ENCODE data around the gene MATCAP1. TPM values are rescaled to one million over a fixed set of nuclear protein-coding genes. Genes with fewer than 3 reads are reported as not detected.

MATCAP1 gene
- total and polyA plus RNA-seq, 2 donors (not counting 1 experiment from before 2014, with no cell fraction given), result 16.6 to 28.4 TPM

- no peak for TF ChIP-seq EZH2 (IDR thresholded peaks at IDR 0.05; ENCODE audit: low read length, missing control alignments)
- TF ChIP-seq, protein P1, sequence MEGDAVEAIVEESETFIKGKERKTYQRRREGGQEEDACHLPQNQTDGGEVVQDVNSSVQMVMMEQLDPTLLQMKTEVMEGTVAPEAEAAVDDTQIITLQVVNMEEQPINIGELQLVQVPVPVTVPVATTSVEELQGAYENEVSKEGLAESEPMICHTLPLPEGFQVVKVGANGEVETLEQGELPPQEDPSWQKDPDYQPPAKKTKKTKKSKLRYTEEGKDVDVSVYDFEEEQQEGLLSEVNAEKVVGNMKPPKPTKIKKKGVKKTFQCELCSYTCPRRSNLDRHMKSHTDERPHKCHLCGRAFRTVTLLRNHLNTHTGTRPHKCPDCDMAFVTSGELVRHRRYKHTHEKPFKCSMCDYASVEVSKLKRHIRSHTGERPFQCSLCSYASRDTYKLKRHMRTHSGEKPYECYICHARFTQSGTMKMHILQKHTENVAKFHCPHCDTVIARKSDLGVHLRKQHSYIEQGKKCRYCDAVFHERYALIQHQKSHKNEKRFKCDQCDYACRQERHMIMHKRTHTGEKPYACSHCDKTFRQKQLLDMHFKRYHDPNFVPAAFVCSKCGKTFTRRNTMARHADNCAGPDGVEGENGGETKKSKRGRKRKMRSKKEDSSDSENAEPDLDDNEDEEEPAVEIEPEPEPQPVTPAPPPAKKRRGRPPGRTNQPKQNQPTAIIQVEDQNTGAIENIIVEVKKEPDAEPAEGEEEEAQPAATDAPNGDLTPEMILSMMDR (conservative IDR thresholded peaks at IDR 0.05 in 1 of 2, IDR thresholded peaks at IDR 0.05 in 1 of 2; ENCODE audit: low read depth in 1 of 2, low read length in 2 of 2), result no peak
- no peak for DNase-seq (ENCODE audit: low read depth in 2 of 2)
- H4K20me1 ChIP-seq (ENCODE audit: control insufficient read depth, extremely low read depth, insufficient read depth, low read length), result no peaks in the 10 kb centered on the region
- no peaks in the 10 kb centered on the region for H3K27me3 ChIP-seq (ENCODE audit: control insufficient read depth, insufficient read depth, low read length)
- no peaks in the 10 kb centered on the region for H3K36me3 ChIP-seq (ENCODE audit: control insufficient read depth, insufficient read depth, low read length)
- H3K4me1 ChIP-seq (ENCODE audit: control insufficient read depth, extremely low read depth, insufficient read depth, low read length), result peaks cover 12% of the 10 kb centered on the region
- no peak overlapping the region for H3K27ac ChIP-seq (ENCODE audit: insufficient read depth, low read length)
- H2AFZ ChIP-seq (ENCODE audit: low read length), result no peak overlapping the region
- H3K9me3 ChIP-seq (ENCODE audit: control insufficient read depth, insufficient read depth, low read depth, low read length), result no peaks in the 10 kb centered on the region
- H3K9ac ChIP-seq (ENCODE audit: insufficient read depth, low read length), result no peak overlapping the region
- H3K79me2 ChIP-seq (ENCODE audit: control insufficient read depth, insufficient read depth, low read length), result no peaks in the 10 kb centered on the region
- H3K4me3 ChIP-seq (replicated peaks in 1 of 4; ENCODE audit: control extremely low read depth in 1 of 4, insufficient read depth in 1 of 4, low read depth in 3 of 4, low read length in 4 of 4), result no peak overlapping the region
- H3K4me2 ChIP-seq (ENCODE audit: extremely low read depth, insufficient read depth, low read length), result no peak overlapping the region
These were observed 26.5 kb upstream of the MATCAP1 start for GRCh38 chr16:67210069-67210937.

DNA sequence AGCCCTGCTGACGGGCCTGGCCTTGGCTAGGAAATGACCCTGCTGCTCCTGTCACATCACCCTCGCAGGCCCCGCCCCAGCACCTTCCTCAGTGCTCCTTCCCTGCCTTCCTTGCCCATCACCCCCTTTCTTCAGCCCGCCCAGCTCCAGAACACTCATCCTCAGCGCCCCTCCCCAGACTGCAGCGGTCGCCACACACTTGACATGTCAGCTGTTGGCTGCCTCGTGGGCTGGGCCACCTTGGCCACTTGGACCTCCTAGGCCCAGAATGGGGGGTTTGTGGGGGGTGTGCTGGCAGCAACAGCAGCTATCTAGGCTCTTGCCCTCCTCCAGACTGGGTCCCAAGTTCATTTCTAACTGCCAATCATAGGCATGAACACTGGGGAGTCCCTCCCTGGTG is 25.8 kb upstream of the MATCAP1 start:
- Histone ChIP-seq H3K4me1 (ENCODE audit: control insufficient read depth, extremely low read depth, insufficient read depth, low read length) (peaks cover 12% of the 10 kb centered on the region), H2AFZ (ENCODE audit: low read length) (no peak overlapping the region), H3K4me2 (ENCODE audit: extremely low read depth, insufficient read depth, low read length) (no peak overlapping the region), H3K27ac (ENCODE audit: insufficient read depth, low read length) (no peak overlapping the region), H3K9ac (ENCODE audit: insufficient read depth, low read length) (no peak overlapping the region), H4K20me1 (ENCODE audit: control insufficient read depth, extremely low read depth, insufficient read depth, low read length) (no peaks in the 10 kb centered on the region), H3K79me2 (ENCODE audit: control insufficient read depth, insufficient read depth, low read length) (no peaks in the 10 kb centered on the region), H3K27me3 (ENCODE audit: control insufficient read depth, insufficient read depth, low read length) (no peaks in the 10 kb centered on the region), H3K36me3 (ENCODE audit: control insufficient read depth, insufficient read depth, low read length) (no peaks in the 10 kb centered on the region), H3K4me3 (replicated peaks in 1 of 4; ENCODE audit: control extremely low read depth in 1 of 4, insufficient read depth in 1 of 4, low read depth in 3 of 4, low read length in 4 of 4) (no peak overlapping the region), H3K9me3 (ENCODE audit: control insufficient read depth, insufficient read depth, low read depth, low read length) (no peaks in the 10 kb centered on the region)
- no peak for TF ChIP-seq EZH2 (IDR thresholded peaks at IDR 0.05; ENCODE audit: low read length, missing control alignments)
- TF ChIP-seq, protein P1 (conservative IDR thresholded peaks at IDR 0.05 in 1 of 2, IDR thresholded peaks at IDR 0.05 in 1 of 2; ENCODE audit: low read depth in 1 of 2, low read length in 2 of 2), result no peak
- DNase-seq (ENCODE audit: low read depth in 2 of 2), result no peak

DNA sequence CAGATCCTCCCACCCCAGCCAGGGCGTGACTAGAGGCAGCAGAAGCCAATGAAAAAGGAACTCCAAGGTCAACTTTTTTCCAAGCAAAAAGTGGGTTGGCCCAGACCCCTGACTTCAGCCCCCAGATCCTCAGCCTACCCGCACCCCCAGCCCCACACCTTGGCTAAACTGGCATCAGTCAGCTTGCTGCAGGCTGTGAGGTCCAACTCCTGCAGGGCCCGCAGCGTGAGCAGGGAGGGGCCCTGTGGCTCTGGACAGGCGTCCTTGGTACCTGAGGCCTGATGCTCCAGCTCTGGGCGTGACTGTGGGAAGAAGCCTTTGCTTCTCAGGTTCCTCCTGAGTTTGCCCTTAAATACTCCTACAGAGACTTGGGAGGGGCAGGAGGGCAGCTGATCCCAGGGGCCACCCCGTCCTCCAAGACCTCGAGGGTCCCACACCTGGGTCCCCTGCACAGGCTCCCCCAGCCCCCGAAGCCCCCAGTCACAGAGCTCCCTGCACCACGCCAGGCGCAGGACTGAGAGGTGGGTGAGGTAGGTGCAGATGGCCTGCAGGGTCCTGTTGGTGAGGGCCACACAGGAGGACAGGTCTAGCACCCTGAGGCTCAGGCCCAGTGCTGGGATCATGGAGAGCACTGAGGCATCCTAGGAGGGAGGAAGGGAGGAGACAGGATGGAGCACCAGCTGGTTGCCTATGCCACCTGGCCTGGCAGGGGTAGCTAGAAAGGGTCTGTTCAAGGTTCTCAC is 24.6 kb upstream of the MATCAP1 start:
- Histone ChIP-seq H3K36me3 (ENCODE audit: control insufficient read depth, insufficient read depth, low read length) (peaks cover 7% of the 10 kb centered on the region), H2AFZ (ENCODE audit: low read length) (no peak overlapping the region), H3K4me1 (ENCODE audit: control insufficient read depth, extremely low read depth, insufficient read depth, low read length) (peaks cover 12% of the 10 kb centered on the region), H3K9ac (ENCODE audit: insufficient read depth, low read length) (no peak overlapping the region), H4K20me1 (ENCODE audit: control insufficient read depth, extremely low read depth, insufficient read depth, low read length) (no peaks in the 10 kb centered on the region), H3K79me2 (ENCODE audit: control insufficient read depth, insufficient read depth, low read length) (no peaks in the 10 kb centered on the region), H3K9me3 (ENCODE audit: control insufficient read depth, insufficient read depth, low read depth, low read length) (no peaks in the 10 kb centered on the region), H3K4me3 (replicated peaks in 1 of 4; ENCODE audit: control extremely low read depth in 1 of 4, insufficient read depth in 1 of 4, low read depth in 3 of 4, low read length in 4 of 4) (no peak overlapping the region), H3K27ac (ENCODE audit: insufficient read depth, low read length) (no peak overlapping the region), H3K4me2 (ENCODE audit: extremely low read depth, insufficient read depth, low read length) (no peak overlapping the region), H3K27me3 (ENCODE audit: control insufficient read depth, insufficient read depth, low read length) (no peaks in the 10 kb centered on the region)
- TF ChIP-seq, protein P1 (conservative IDR thresholded peaks at IDR 0.05 in 1 of 2, IDR thresholded peaks at IDR 0.05 in 1 of 2; ENCODE audit: low read depth in 1 of 2, low read length in 2 of 2), result no peak
- no peak for TF ChIP-seq EZH2 (IDR thresholded peaks at IDR 0.05; ENCODE audit: low read length, missing control alignments)
- DNase-seq (ENCODE audit: low read depth in 2 of 2), result no peak

Data from fibroblast of lung (primary cell).